A549 (cell line): Measurements from ENCODE around the gene MLLT1. TPM values are rescaled to one million over a fixed set of nuclear protein-coding genes. Genes with fewer than 3 reads are reported as not detected.

Experiments
- ATAC-seq, 2 experiments: fragments of 200-7000 bp in 1 of 2; fragments of >200 bp in 1 of 2; cut with Nextera tagmentation in 1 of 2; cut with Tn5 transposase in 1 of 2; 3 replicates each; pipeline versions ENCODE4 v1.8.0 to v1.9.1; 2018 to 2020; ENCODE audit warnings: mild to moderate bottlenecking in 1 of 2, moderate library complexity in 1 of 2
- CTCF ChIA-PET: fragments of 300-600 bp; sonication (Branson Sonifier 250); formaldehyde crosslinking; extraction: SDS; loops from one replicate; lab custom pipeline; 2021; ENCODE audit warnings: antibody characterized with exemption, inconsistent platforms; lab: Yijun Ruan, JAX
- POLR2A ChIA-PET: fragments of 350-600 bp; formaldehyde crosslinking; extraction: SDS; loops from one replicate; lab custom pipeline; 2021; ENCODE audit warnings: antibody characterized with exemption, inconsistent platforms; lab: Yijun Ruan, JAX
- DNase-seq, 2 experiments: peaks; one replicate each; pipeline versions ENCODE4 v3.0.0 to v3.0.0-alpha.2; 2011 to 2016; ENCODE audit warnings: low read depth in 1 of 2, low spot score in 1 of 2
- FAIRE-seq: peaks from 2 replicates; lab custom pipeline; 2011; peaks lifted over from hg19 to GRCh38; lab: Jason Lieb, UNC
- H3K27ac ChIP-seq, 2 experiments: fragments of >200 bp; sonication (Bioruptor Twin); formaldehyde crosslinking; 3 replicates each; pipeline ENCODE4 v1.5.1; 2016 to 2017
- H3K4me1 ChIP-seq: fragments of >200 bp; sonication (Bioruptor Twin); formaldehyde crosslinking; 3 replicates; pipeline ENCODE4 v1.6.1; 2016
- H3K4me2 ChIP-seq: fragments of >200 bp; sonication (Bioruptor Twin); formaldehyde crosslinking; 3 replicates; pipeline ENCODE4 v1.6.1; 2016
- H3K4me3 ChIP-seq: fragments of >200 bp; sonication (Bioruptor Twin); formaldehyde crosslinking; 3 replicates; pipeline ENCODE4 v1.5.1; 2016
- H3K9me3 ChIP-seq: fragments of >200 bp; sonication (Bioruptor Twin); formaldehyde crosslinking; 3 replicates; pipeline ENCODE4 v1.6.1; 2016
- BHLHE40 ChIP-seq: IDR thresholded peaks from 2 replicates; pipeline ENCODE4 v1.6.1; 2012; ENCODE audit warnings: low read depth, low read length, inconsistent platforms
- FOSB ChIP-seq: fragments of 250-450 bp; sonication (Bioruptor Pico); IDR thresholded peaks from 2 replicates; pipeline ENCODE4 v1.5.0; 2020; ENCODE audit warnings: mild to moderate bottlenecking, moderate library complexity
- FOSL2 ChIP-seq, 2 experiments: fragments of 450-650 bp in 1 of 2; fragments of >200 bp in 1 of 2; sonication (Bioruptor Twin) in 1 of 2; formaldehyde crosslinking; IDR thresholded peaks; 2 replicates each; pipeline versions ENCODE4 v1.5.0 to v1.6.1; 2016 to 2020; ENCODE audit warnings: mild to moderate bottlenecking in 1 of 2, moderate library complexity in 1 of 2
- FOXS1 ChIP-seq: fragments of 250-450 bp; sonication (Bioruptor Pico); IDR thresholded peaks from 2 replicates; pipeline ENCODE4 v1.5.0; 2020; ENCODE audit warnings: mild to moderate bottlenecking, moderate library complexity
- HOXA7 ChIP-seq: fragments of 250-450 bp; sonication (Bioruptor Pico); IDR thresholded peaks from 2 replicates; pipeline ENCODE4 v1.5.0; 2020; ENCODE audit warnings: mild to moderate bottlenecking, moderate library complexity
- JUN ChIP-seq, 2 experiments: fragments of >200 bp; sonication (Bioruptor Twin); formaldehyde crosslinking; IDR thresholded peaks; 2 replicates in 1 of 2; 3 replicates in 1 of 2; pipeline ENCODE4 v1.6.1; 2016 to 2017
- MAZ ChIP-seq: fragments of 150-350 bp; IDR thresholded peaks from 2 replicates; pipeline ENCODE4 v1.6.1; 2014; ENCODE audit warnings: antibody characterized with exemption, low read depth, low read length, borderline replicate concordance
- NR3C1 ChIP-seq: fragments of >200 bp; sonication (Bioruptor Twin); formaldehyde crosslinking; IDR thresholded peaks from 3 replicates; pipeline ENCODE4 v1.6.1; 2017
- RARB ChIP-seq: fragments of 250-450 bp; sonication (Bioruptor Pico); IDR thresholded peaks from 2 replicates; pipeline ENCODE4 v1.8.0; 2021; ENCODE audit warnings: mild to moderate bottlenecking, moderate library complexity
- SMC3 ChIP-seq: fragments of >200 bp; sonication (Bioruptor Twin); formaldehyde crosslinking; IDR thresholded peaks from 3 replicates; pipeline ENCODE4 v1.6.1; 2018; ENCODE audit warnings: inconsistent platforms
- TP53 ChIP-seq: fragments of 250-450 bp; sonication (Bioruptor Pico); IDR thresholded peaks from 2 replicates; pipeline ENCODE4 v1.5.0; 2021; ENCODE audit warnings: mild to moderate bottlenecking, moderate library complexity
- ZFP36 ChIP-seq: fragments of 450-650 bp; IDR thresholded peaks from 2 replicates; pipeline ENCODE4 v1.6.1; 2014; ENCODE audit warnings: borderline replicate concordance; ENCODE audit not compliant: partially characterized antibody
- ZNF302 ChIP-seq: fragments of 250-450 bp; sonication (Bioruptor Pico); IDR thresholded peaks from 2 replicates; pipeline ENCODE4 v1.9.0; 2021; ENCODE audit warnings: inconsistent platforms, mild to moderate bottlenecking, moderate library complexity
- WGBS: methylation state at CpG from one replicate; pipeline ENCODE4 v1.1.6; 2017; ENCODE audit errors: missing lambda C conversion rate; 5-methylcytosine and 5-hydroxymethylcytosine counted together
- polyA plus RNA-seq, 4 experiments: library from polyadenylated mRNA; depleted of rRNA in 3 of 4; stranded (reverse); fragments of >200 nt; fragmentation: RNase III in 1 of 4; extraction: RNeasy Plus Mini Kit Qiagen cat#74134 plus additional on column Dnase treatment in 1 of 4; gene quantifications; 2 replicates in 3 of 4; 3 replicates in 1 of 4; pipeline ENCODE4 v1.2.3, GENCODE V29; 2011 to 2017
- TF ChIP-seq, protein P1 (sequence below): fragments of 250-450 bp; sonication (Bioruptor Pico); IDR thresholded peaks from 2 replicates; pipeline ENCODE4 v1.5.0; 2020; ENCODE audit warnings: low read depth, mild to moderate bottlenecking, moderate library complexity
- TF ChIP-seq, protein P2 (sequence below): fragments of 250-450 bp; sonication (Bioruptor Pico); IDR thresholded peaks from 2 replicates; pipeline ENCODE4 v1.5.0; 2021; ENCODE audit warnings: mild to moderate bottlenecking, moderate library complexity, borderline replicate concordance
- TF ChIP-seq, protein P3 (sequence below): IDR thresholded peaks from 2 replicates; pipeline ENCODE4 v1.6.1; 2012
- TF ChIP-seq, protein P4 (sequence below): fragments of >200 bp; sonication (Bioruptor Twin); formaldehyde crosslinking; IDR thresholded peaks from 3 replicates; pipeline ENCODE4 v1.5.1; 2016
- TF ChIP-seq, protein P5 (sequence below): IDR thresholded peaks from 2 replicates; pipeline ENCODE4 v1.6.1; 2012; ENCODE audit warnings: low read depth, borderline replicate concordance
- TF ChIP-seq, protein P6 (sequence below): IDR thresholded peaks from 2 replicates; pipeline ENCODE4 v1.6.1; 2012

MLLT1 gene
- polyA plus RNA-seq, 2 of the 4 experiments (the other 2 are of a cell fraction) = 7.4 to 17.5 TPM

DNA sequence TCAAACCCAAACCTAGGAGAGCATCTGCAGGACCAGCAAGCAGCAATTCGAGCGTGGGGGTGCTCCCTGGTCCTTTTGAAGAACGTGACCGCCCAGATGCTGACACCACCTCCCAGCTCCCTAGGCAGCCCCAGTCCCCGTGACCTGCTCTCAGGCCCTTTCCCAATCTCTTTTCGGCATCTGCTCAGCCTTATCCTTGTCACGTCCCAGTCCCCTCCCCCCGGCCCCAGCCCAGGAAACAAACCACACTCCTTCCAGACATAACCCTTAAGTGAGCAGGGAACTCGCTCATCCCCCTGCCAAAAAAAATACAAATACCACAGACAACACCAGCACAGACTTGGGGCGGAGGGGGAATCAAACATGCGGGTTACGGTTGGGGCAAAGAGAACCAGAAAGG, 3.3 kb downstream of the MLLT1 start:
- Histone ChIP-seq H3K4me3 (no peak overlapping the region), H3K4me1 (peaks cover 18% of the 10 kb centered on the region; the same call in 1 of the 3 replicates), H3K27ac (no peak overlapping the region)
- ChIA-PET CTCF (interaction anchor here (0.5 to 1.7 kb wide), 3 partner anchors 10 to 228 kb away, joined by 3 to 7 read pairs (median 4); no protein-coding TSS in a partner anchor), POLR2A (no interaction called here)
- FAIRE-seq (no peak), DNase-seq (no peak)
- TF ChIP-seq, protein P1, sequence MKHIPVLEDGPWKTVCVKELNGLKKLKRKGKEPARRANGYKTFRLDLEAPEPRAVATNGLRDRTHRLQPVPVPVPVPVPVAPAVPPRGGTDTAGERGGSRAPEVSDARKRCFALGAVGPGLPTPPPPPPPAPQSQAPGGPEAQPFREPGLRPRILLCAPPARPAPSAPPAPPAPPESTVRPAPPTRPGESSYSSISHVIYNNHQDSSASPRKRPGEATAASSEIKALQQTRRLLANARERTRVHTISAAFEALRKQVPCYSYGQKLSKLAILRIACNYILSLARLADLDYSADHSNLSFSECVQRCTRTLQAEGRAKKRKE (CRISPR knock-in tag) = no peak
- no peak for TF ChIP-seq ZNF302 (CRISPR knock-in tag)
- TF ChIP-seq FOSB (CRISPR knock-in tag) = no peak
- TF ChIP-seq TP53 = no peak
- TF ChIP-seq ZFP36 = no peak
- TF ChIP-seq, protein P2, sequence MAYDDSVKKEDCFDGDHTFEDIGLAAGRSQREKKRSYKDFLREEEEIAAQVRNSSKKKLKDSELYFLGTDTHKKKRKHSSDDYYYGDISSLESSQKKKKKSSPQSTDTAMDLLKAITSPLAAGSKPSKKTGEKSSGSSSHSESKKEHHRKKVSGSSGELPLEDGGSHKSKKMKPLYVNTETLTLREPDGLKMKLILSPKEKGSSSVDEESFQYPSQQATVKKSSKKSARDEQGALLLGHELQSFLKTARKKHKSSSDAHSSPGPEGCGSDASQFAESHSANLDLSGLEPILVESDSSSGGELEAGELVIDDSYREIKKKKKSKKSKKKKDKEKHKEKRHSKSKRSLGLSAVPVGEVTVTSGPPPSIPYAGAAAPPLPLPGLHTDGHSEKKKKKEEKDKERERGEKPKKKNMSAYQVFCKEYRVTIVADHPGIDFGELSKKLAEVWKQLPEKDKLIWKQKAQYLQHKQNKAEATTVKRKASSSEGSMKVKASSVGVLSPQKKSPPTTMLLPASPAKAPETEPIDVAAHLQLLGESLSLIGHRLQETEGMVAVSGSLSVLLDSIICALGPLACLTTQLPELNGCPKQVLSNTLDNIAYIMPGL (CRISPR knock-in tag) = no peak
- no peak for TF ChIP-seq NR3C1
- no peak for TF ChIP-seq FOXS1 (CRISPR knock-in tag)
- TF ChIP-seq RARB = no peak
- TF ChIP-seq, all 56 proteins: peak for 0
- no peak for ATAC-seq
- 95% methylated on average over 12 of the region's 12 CpGs for WGBS
- no peak overlapping the region for H3K4me2 ChIP-seq
- H3K9me3 ChIP-seq = no peaks in the 10 kb centered on the region

DNA sequence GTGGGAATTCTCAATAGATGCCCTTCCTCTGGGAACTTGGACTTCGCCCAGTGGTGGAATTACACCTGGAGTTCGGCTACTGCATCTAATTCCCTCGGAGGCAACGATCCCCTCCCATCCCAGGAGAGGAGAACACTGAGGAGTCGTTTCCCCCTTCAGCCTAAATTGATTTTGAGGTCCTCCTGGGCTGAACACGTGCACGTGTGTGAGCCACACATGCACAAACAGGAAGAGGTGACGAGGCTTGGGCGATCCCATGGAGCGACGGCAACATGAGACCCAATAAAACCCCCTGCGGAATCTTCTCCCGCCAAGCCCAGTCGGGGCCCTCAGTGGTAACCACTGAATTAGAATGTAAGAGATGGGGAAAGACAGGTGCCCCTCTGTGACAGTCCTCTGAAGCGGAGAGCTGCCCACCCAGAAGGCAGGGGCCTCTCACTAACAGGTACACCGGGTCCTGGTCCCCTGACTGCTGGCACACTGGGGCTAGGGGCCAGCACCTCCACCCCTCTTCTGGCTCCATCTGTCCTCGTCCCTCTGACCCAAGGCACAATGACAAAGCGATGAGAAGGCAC, 4.5 kb downstream of the MLLT1 start:
- Histone ChIP-seq H3K4me2 (no peak overlapping the region), H3K9me3 (no peaks in the 10 kb centered on the region), H3K4me1 (peaks cover 18% of the 10 kb centered on the region; the same call in 1 of the 3 replicates), H3K4me3 (no peak overlapping the region), H3K27ac (no peak overlapping the region)
- no peak for DNase-seq
- ChIA-PET CTCF (interaction anchor here (1.0 kb wide), 1 partner anchor 11 kb away, joined by 3 read pairs; no protein-coding TSS in a partner anchor), POLR2A (no interaction called here)
- TF ChIP-seq, protein P3, sequence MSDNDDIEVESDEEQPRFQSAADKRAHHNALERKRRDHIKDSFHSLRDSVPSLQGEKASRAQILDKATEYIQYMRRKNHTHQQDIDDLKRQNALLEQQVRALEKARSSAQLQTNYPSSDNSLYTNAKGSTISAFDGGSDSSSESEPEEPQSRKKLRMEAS = no peak
- TF ChIP-seq JUN (IDR thresholded peaks at IDR 0.05) (no peak), HOXA7 (CRISPR knock-in tag) (no peak), FOSL2 (IDR thresholded peaks at IDR 0.05) (no peak), FOSL2 (CRISPR knock-in tag; IDR thresholded peaks at IDR 0.05) (no peak), MAZ (no peak), BHLHE40 (no peak), SMC3 (no peak), FOSB (CRISPR knock-in tag) (no peak)
- TF ChIP-seq, protein P4, sequence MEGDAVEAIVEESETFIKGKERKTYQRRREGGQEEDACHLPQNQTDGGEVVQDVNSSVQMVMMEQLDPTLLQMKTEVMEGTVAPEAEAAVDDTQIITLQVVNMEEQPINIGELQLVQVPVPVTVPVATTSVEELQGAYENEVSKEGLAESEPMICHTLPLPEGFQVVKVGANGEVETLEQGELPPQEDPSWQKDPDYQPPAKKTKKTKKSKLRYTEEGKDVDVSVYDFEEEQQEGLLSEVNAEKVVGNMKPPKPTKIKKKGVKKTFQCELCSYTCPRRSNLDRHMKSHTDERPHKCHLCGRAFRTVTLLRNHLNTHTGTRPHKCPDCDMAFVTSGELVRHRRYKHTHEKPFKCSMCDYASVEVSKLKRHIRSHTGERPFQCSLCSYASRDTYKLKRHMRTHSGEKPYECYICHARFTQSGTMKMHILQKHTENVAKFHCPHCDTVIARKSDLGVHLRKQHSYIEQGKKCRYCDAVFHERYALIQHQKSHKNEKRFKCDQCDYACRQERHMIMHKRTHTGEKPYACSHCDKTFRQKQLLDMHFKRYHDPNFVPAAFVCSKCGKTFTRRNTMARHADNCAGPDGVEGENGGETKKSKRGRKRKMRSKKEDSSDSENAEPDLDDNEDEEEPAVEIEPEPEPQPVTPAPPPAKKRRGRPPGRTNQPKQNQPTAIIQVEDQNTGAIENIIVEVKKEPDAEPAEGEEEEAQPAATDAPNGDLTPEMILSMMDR = no peak
- TF ChIP-seq, protein P5, sequence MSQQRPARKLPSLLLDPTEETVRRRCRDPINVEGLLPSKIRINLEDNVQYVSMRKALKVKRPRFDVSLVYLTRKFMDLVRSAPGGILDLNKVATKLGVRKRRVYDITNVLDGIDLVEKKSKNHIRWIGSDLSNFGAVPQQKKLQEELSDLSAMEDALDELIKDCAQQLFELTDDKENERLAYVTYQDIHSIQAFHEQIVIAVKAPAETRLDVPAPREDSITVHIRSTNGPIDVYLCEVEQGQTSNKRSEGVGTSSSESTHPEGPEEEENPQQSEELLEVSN = no peak
- TF ChIP-seq, protein P6, sequence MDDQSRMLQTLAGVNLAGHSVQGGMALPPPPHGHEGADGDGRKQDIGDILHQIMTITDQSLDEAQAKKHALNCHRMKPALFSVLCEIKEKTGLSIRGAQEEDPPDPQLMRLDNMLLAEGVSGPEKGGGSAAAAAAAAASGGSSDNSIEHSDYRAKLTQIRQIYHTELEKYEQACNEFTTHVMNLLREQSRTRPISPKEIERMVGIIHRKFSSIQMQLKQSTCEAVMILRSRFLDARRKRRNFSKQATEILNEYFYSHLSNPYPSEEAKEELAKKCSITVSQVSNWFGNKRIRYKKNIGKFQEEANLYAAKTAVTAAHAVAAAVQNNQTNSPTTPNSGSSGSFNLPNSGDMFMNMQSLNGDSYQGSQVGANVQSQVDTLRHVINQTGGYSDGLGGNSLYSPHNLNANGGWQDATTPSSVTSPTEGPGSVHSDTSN = no peak
- TF ChIP-seq, protein P1 (CRISPR knock-in tag) = no peak
- no peak for ATAC-seq
- 97% methylated on average over 9 of the region's 18 CpGs for WGBS
- no peak for FAIRE-seq
